OCI-LY7 (cell line): ENCODE data around the gene DNASE2B. TPM values are rescaled to one million over a fixed set of nuclear protein-coding genes. Genes with fewer than 3 reads are reported as not detected.

ENCODE experiments used
- BruUV-seq: library from RNA; stranded (reverse); fragments of 400-500 nt; replicated peaks from 2 replicates; lab custom pipeline; 2021; lab: Mats Ljungman, UMichigan
- CTCF ChIA-PET: fragments of 300-600 bp; sonication (Branson Sonifier 250); formaldehyde crosslinking; loops from one replicate; lab custom pipeline; 2022; ENCODE audit warnings: antibody characterized with exemption; ENCODE audit not compliant: unreplicated experiment; lab: Charles Lee
- POLR2A ChIA-PET: fragments of 300-600 bp; sonication (Branson Sonifier 250); formaldehyde crosslinking; loops from one replicate; lab custom pipeline; 2022; ENCODE audit warnings: antibody characterized with exemption; lab: Charles Lee
- DNase-seq: peaks from one replicate; pipeline ENCODE4 v3.0.0-alpha.2; 2015; ENCODE audit warnings: low spot score
- H2AFZ ChIP-seq: fragments of 200-600 bp; sonication (generic), shearing (Covaris generic); 2 replicates; pipeline ENCODE4 v1.6.1; 2014; ENCODE audit warnings: mild to moderate bottlenecking, antibody characterized with exemption, low read length, moderate library complexity
- H3K27ac ChIP-seq: fragments of 200-600 bp; sonication (generic); 2 replicates; pipeline ENCODE4 v1.5.1; 2014; ENCODE audit warnings: mixed run types, low read depth, mild to moderate bottlenecking, moderate library complexity, low read length, inconsistent platforms; ENCODE audit not compliant: poor library complexity, severe bottlenecking
- H3K36me3 ChIP-seq: fragments of 200-600 bp; sonication (generic); 2 replicates; pipeline ENCODE4 v1.6.1; 2014; ENCODE audit warnings: mild to moderate bottlenecking, antibody characterized with exemption, low read length, moderate library complexity, mixed read lengths; ENCODE audit not compliant: insufficient read depth
- H3K4me1 ChIP-seq: fragments of 200-600 bp; sonication (generic); 2 replicates; pipeline ENCODE4 v1.5.1; 2014; ENCODE audit warnings: mild to moderate bottlenecking, low read length; ENCODE audit not compliant: insufficient read depth, poor library complexity, severe bottlenecking
- H3K4me2 ChIP-seq: fragments of 200-600 bp; sonication (generic); 2 replicates; pipeline ENCODE4 v1.6.1; 2014; ENCODE audit warnings: mild to moderate bottlenecking, low read length
- H3K4me3 ChIP-seq: fragments of 200-600 bp; sonication (generic); 2 replicates; pipeline ENCODE4 v1.5.1; 2014; ENCODE audit warnings: mild to moderate bottlenecking, low read depth, low read length; ENCODE audit not compliant: poor library complexity, severe bottlenecking
- H3K79me2 ChIP-seq: fragments of 200-600 bp; sonication (generic); 2 replicates; pipeline ENCODE4 v1.6.1; 2016; ENCODE audit warnings: low read depth, mild to moderate bottlenecking, low read length, moderate library complexity, mixed read lengths; ENCODE audit not compliant: insufficient read depth
- H3K9me2 ChIP-seq: fragments of 200-600 bp; sonication (generic); 2 replicates; pipeline ENCODE4 v1.6.1; 2016; ENCODE audit warnings: mild to moderate bottlenecking, low read length, mixed read lengths; ENCODE audit not compliant: insufficient read depth
- H3K9me3 ChIP-seq: fragments of 200-600 bp; sonication (generic); 2 replicates; pipeline ENCODE4 v1.6.1; 2014; ENCODE audit warnings: mild to moderate bottlenecking, mixed run types, low read length, mixed read lengths
- H4K20me1 ChIP-seq: fragments of 200-600 bp; sonication (generic); 2 replicates; pipeline ENCODE4 v1.6.1; 2014; ENCODE audit warnings: mild to moderate bottlenecking, antibody characterized with exemption, low read length, moderate library complexity, mixed read lengths; ENCODE audit not compliant: insufficient read depth
- CTCF ChIP-seq: fragments of 200-600 bp; sonication (generic); conservative IDR thresholded peaks from 2 replicates; pipeline ENCODE4 v1.5.1; 2014; ENCODE audit warnings: mild to moderate bottlenecking, antibody characterized with exemption, low read length, moderate library complexity, mixed read lengths
- EZH2phosphoT487 ChIP-seq: fragments of 200-600 bp; sonication (generic); IDR thresholded peaks from 2 replicates; pipeline ENCODE4 v1.6.1; 2018; ENCODE audit warnings: low read depth, borderline replicate concordance, mild to moderate bottlenecking, mixed run types, antibody characterized with exemption, low read length, moderate library complexity, mixed read lengths
- intact Hi-C: fragments of 100-400 bp; cut with micrococcal nuclease; formaldehyde crosslinking; loops from one replicate; pipeline ENCODE4 v1.10.0; 2022; ENCODE audit not compliant: unreplicated experiment
- total RNA-seq, 2 experiments: library from RNA; depleted of rRNA in 1 of 2; stranded (reverse); fragments of >200 nt in 1 of 2; shearing (Covaris generic) in 1 of 2; gene quantifications; 2 replicates each; pipeline ENCODE4 v1.2.3, GENCODE V29; 2014 to 2022

Gene DNASE2B
- total RNA-seq, 2 experiments from 2014 or later, result 0.22 TPM; not detected in 1

- Histone ChIP-seq H2AFZ (no peak overlapping the region), H3K4me1 (no peaks in the 10 kb centered on the region), H3K36me3 (no peaks in the 10 kb centered on the region), H3K4me2 (no peak overlapping the region), H3K9me2 (no peaks in the 10 kb centered on the region), H3K4me3 (no peak overlapping the region), H3K79me2 (no peaks in the 10 kb centered on the region), H3K9me3 (no peaks in the 10 kb centered on the region), H4K20me1 (no peaks in the 10 kb centered on the region), H3K27ac (no peak overlapping the region)
- TF ChIP-seq CTCF (no peak), EZH2phosphoT487 (no peak)
- intact Hi-C loops, result no loop called here
- ChIA-PET CTCF (no interaction called here), POLR2A (interaction anchor here (0.8 to 1.6 kb wide), 5 partner anchors 16 to 139 kb away, joined by 3 to 6 read pairs (median 4); partner anchors contain the start of gene SAMD13)
- no peak for DNase-seq
- no TSS peak for BruUV-seq
Observed at GRCh38 chr1:84374991-84375696, 23.1 kb upstream of the DNASE2B start.

DNA sequence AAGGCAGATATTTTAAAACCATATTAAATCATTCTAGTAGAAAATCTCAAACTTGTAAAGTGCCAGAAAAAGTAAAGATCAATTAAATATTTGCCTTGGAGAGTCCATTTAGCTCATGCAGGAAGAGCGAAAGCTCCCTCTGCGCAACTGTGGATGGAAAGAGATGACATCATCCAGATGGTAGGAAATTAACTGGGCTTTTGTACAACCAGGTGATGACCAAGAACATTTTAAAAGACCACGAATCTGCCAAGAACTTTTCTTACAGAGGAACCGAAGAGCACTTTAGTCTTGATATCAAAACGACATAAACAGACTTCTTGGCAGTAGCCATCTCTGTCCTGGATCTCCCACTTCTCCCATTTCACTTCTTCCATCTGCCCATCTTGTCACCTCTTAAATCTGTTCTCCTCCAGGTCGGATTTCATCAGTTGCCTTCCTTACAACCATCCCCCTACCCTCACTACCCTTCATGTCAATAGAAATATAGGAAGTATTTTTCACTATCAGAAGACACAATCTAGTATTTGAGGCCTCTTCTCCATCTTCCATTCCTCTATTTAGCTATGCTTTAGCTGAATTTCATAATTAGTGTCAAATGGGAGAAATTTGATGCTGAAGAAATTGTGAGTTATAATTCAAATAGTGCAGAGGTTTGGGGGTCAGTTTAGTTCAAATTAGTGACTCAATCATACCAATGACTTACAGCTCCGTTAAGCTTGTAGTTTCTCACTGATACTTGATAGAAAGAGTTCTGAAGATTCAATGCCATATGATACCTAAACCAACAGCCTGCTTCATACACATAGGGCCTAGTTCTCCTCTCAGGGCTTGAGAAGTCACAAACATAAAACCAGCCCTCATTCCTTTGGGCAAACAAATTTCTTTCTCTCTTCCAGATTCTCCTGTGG is 22.0 kb upstream of the DNASE2B start:
- CTCF ChIA-PET, result no interaction called here
- no TSS peak for BruUV-seq
- intact Hi-C loops, result no loop called here

More for the DNA sequence above, 22.0 kb upstream of the DNASE2B start:
- H3K4me2 ChIP-seq, result no peak overlapping the region
- H3K4me3 ChIP-seq, result no peak overlapping the region
- DNase-seq, result no peak
- no peak overlapping the region for H3K27ac ChIP-seq
- no peaks in the 10 kb centered on the region for H3K9me2 ChIP-seq
- no peaks in the 10 kb centered on the region for H3K4me1 ChIP-seq
- no peaks in the 10 kb centered on the region for H3K36me3 ChIP-seq
- no peak overlapping the region for H2AFZ ChIP-seq
- no peaks in the 10 kb centered on the region for H4K20me1 ChIP-seq
- no peaks in the 10 kb centered on the region for H3K9me3 ChIP-seq
- no peak for TF ChIP-seq EZH2phosphoT487
- TF ChIP-seq CTCF, result no peak
- no peaks in the 10 kb centered on the region for H3K79me2 ChIP-seq
- POLR2A ChIA-PET, result interaction anchor here (0.6 to 1.6 kb wide), 7 partner anchors 19 to 339 kb away, joined by 3 to 6 read pairs (median 3); partner anchors contain the start of gene SAMD13
